SW 1271 (cell line): ENCODE data around the gene PCDHGB6.
A peak's percentile ranks its signal among the peaks of the same experiment; 100 is the strongest.
"Not testable (repeated sequence)": the region's sequence is repeated elsewhere in the genome, so short reads cannot be mapped to it uniquely, and the experiment has no call there.

ENCODE experiments used
- DNase-seq, 2 experiments: peaks; one replicate each; lab custom pipeline; 2025; lab: John Stamatoyannopoulos, UW

The PCDHGB6 gene

GRCh38 chr5:141407790-141408505, at the start of gene PCDHGB6:
PCDHGB6 (plus strand) TSS chr5:141408021; CDS start chr5:141408203, 182 bp downstream.
- DNase-seq: not testable (repeated sequence)

- peak in 1 of 2 experiments; percentile 35 for DNase-seq
Measured at GRCh38 chr5:141359790-141360426, 47.9 kb upstream of the PCDHGB6 start, which contains the start of gene PCDHGB2. PCDHGB2 (plus strand) TSS chr5:141359994; CDS start chr5:141360136, 142 bp downstream.

- DNase-seq: no peak
Measured at GRCh38 chr5:141360685-141361084, 47.1 kb upstream of the PCDHGB6 start.

GRCh38 chr5:141362719-141363118, 45.1 kb upstream of the PCDHGB6 start:
- no peak for DNase-seq

GRCh38 chr5:141363952-141364660, 43.7 kb upstream of the PCDHGB6 start, which contains the start of gene PCDHGA5:
PCDHGA5 (plus strand) TSS chr5:141364162; CDS start chr5:141364331, 169 bp downstream.
- DNase-seq: no peak

- no peak for DNase-seq
Measured at GRCh38 chr5:141366016-141366896, 41.6 kb upstream of the PCDHGB6 start.

GRCh38 chr5:141369994-141370848, 37.6 kb upstream of the PCDHGB6 start, which contains the start of gene PCDHGB3:
PCDHGB3 (plus strand) TSS chr5:141370242; CDS start chr5:141370395, 153 bp downstream.
- DNase-seq: no peak

GRCh38 chr5:141371572-141372475, 36.0 kb upstream of the PCDHGB6 start:
- no peak for DNase-seq

- DNase-seq: no peak
Measured at GRCh38 chr5:141373673-141374317, 34.0 kb upstream of the PCDHGB6 start, which contains the start of gene PCDHGA6. PCDHGA6 (plus strand) TSS chr5:141373891; CDS start chr5:141374084, 193 bp downstream.

GRCh38 chr5:141374627-141375026, 33.2 kb upstream of the PCDHGB6 start:
- DNase-seq: no peak

- DNase-seq: not testable (repeated sequence)
Measured at GRCh38 chr5:141375444-141376155, 32.2 kb upstream of the PCDHGB6 start.

GRCh38 chr5:141382469-141383294, 25.1 kb upstream of the PCDHGB6 start, which contains the start of gene PCDHGA7:
PCDHGA7 (plus strand) TSS chr5:141382742; CDS start chr5:141382900, 158 bp downstream.
- DNase-seq: no peak

GRCh38 chr5:141383345-141383744, 24.5 kb upstream of the PCDHGB6 start:
- DNase-seq: no peak

- no peak for DNase-seq
Measured at GRCh38 chr5:141384471-141385267, 23.2 kb upstream of the PCDHGB6 start.

GRCh38 chr5:141387557-141388311, 20.1 kb upstream of the PCDHGB6 start, which contains the start of gene PCDHGB4:
PCDHGB4 (plus strand) TSS chr5:141387698; CDS start chr5:141387885, 187 bp downstream.
- not testable (repeated sequence) for DNase-seq
